Common myeloid progenitor, CD34-positive (primary cell): Measurements from ENCODE around the gene DEFB131B.

ENCODE experiments used
- CTCF ChIA-PET: fragments of 350-600 bp; sonication (Branson Sonifier 250); formaldehyde crosslinking; loops from one replicate; lab custom pipeline; 2021; ENCODE audit warnings: antibody characterized with exemption; lab: Charles Lee
- POLR2A ChIA-PET: fragments of 350-600 bp; sonication (Branson Sonifier 250); formaldehyde crosslinking; loops from one replicate; lab custom pipeline; 2021; ENCODE audit warnings: antibody characterized with exemption; lab: Charles Lee
- DNase-seq, 3 donors: peaks; one replicate each; pipeline versions ENCODE4 v3.0.0 to v3.0.0-alpha.2; 2013
- H3K27ac ChIP-seq, 2 experiments: 1 replicate in 1 of 2; 2 replicates in 1 of 2; pipeline ENCODE4 v1.7.0; 2013; ENCODE audit warnings: inconsistent platforms in 2 of 2, low read length in 2 of 2, mild to moderate bottlenecking in 2 of 2, low read depth in 1 of 2, moderate library complexity in 1 of 2; ENCODE audit not compliant: severe bottlenecking in 2 of 2, insufficient read depth in 1 of 2, poor library complexity in 1 of 2
- H3K27me3 ChIP-seq, 5 experiments: replicated peaks in 2 of 5; 1 replicate in 3 of 5; 2 replicates in 2 of 5; pipeline versions ENCODE4 v1.6.1 to v1.7.0; 2013; ENCODE audit warnings: low read length in 4 of 5, mild to moderate bottlenecking in 2 of 5, moderate library complexity in 2 of 5, inconsistent platforms in 1 of 5; ENCODE audit not compliant: insufficient read depth in 5 of 5, control insufficient read depth in 4 of 5
- H3K36me3 ChIP-seq, 4 experiments: 1 replicate in 2 of 4; 2 replicates in 2 of 4; pipeline versions ENCODE4 v1.6.1 to v1.7.0; 2013; ENCODE audit warnings: low read length in 3 of 4, control low read depth in 1 of 4, mild to moderate bottlenecking in 1 of 4; ENCODE audit not compliant: control insufficient read depth in 4 of 4, insufficient read depth in 4 of 4
- H3K4me1 ChIP-seq, 4 experiments: 1 replicate in 3 of 4; 2 replicates in 1 of 4; pipeline versions ENCODE4 v1.6.1 to v1.7.1; 2013; ENCODE audit warnings: low read length in 3 of 4, mild to moderate bottlenecking in 3 of 4, control low read depth in 1 of 4, inconsistent platforms in 1 of 4, moderate library complexity in 1 of 4; ENCODE audit not compliant: control insufficient read depth in 4 of 4, insufficient read depth in 4 of 4; ENCODE audit errors: control extremely low read depth in 1 of 4
- H3K4me3 ChIP-seq, 7 experiments: 1 replicate in 4 of 7; 2 replicates in 3 of 7; pipeline versions ENCODE4 v1.5.1 to v1.7.0; 2013; ENCODE audit warnings: mild to moderate bottlenecking in 7 of 7, low read length in 6 of 7, moderate library complexity in 6 of 7, inconsistent platforms in 2 of 7, low read depth in 2 of 7, control low read depth in 1 of 7; ENCODE audit not compliant: insufficient read depth in 4 of 7, control insufficient read depth in 1 of 7; ENCODE audit errors: extremely low read depth in 1 of 7
- H3K9me3 ChIP-seq, 5 experiments: 1 replicate in 4 of 5; 2 replicates in 1 of 5; pipeline versions ENCODE4 v1.6.1 to v1.7.1; 2013; ENCODE audit warnings: low read length in 4 of 5, mild to moderate bottlenecking in 2 of 5, inconsistent platforms in 1 of 5, low read depth in 1 of 5, moderate library complexity in 1 of 5; ENCODE audit not compliant: control insufficient read depth in 4 of 5, insufficient read depth in 2 of 5; ENCODE audit errors: control extremely low read depth in 1 of 5
- WGBS: methylation state at CpG from one replicate; pipeline ENCODE4 v1.1.5; 2013; ENCODE audit not compliant: insufficient coverage; 5-methylcytosine and 5-hydroxymethylcytosine counted together

Gene DEFB131B

DNA sequence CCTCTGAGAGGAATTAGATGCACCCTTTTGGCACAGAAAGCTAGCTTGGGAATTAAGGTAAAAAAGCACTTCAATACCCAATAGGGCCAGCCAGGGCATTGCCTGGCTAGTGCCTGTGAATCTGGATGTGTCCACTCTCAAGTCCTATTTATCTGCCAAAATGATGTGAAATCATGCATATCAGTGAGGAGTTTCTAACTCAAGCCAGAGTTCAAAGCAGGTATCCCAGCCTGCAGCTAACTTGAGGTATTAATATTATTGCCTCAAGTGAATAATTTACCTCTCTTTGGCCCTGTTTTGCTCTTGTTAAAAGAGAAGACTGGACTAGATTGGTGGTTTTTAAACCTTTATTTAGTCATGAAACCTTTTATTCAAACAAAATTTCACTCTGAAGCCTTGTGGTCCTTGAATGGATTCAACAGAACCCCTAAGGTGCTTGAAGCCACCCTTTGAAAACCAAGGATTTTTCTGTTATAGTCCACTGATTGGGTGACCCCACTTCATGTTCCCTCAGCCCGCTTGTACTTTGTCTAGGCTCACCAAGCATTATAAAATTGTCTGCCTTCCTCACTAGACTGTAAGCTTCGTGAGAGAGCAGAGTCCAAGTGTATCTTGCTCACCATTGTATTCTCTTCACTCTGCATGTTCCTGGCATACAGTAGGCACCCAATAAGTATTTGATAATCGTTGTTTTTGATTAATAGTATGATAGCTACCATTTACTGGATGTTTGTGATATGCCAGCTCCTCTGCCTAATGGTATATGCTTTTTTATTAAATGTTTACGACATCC, 55.1 kb downstream of the DEFB131B start:
- H3K9me3 ChIP-seq: no peaks in the 10 kb centered on the region
- no peak for DNase-seq
- WGBS: 100% methylated on average over 2 of the region's 4 CpGs
- ChIA-PET CTCF (interaction anchor here (0.9 kb wide), 1 partner anchor 15 kb away, joined by 3 read pairs; no protein-coding TSS in a partner anchor), POLR2A (no interaction called here)
- H3K36me3 ChIP-seq: peaks cover 0 to 8% (median 2%) of the 10 kb centered on the region in 4 experiments
- H3K27me3 ChIP-seq: no peaks in the 10 kb centered on the region
- no peak overlapping the region for H3K4me3 ChIP-seq
- H3K27ac ChIP-seq: no peak overlapping the region
- peaks cover 7 to 24% (median 15%) of the 10 kb centered on the region in 4 experiments for H3K4me1 ChIP-seq
